Naive thymus-derived CD4-positive, alpha-beta T cell (primary cell): ENCODE measurements around the gene FAM83G. TPM values are rescaled to one million over a fixed set of nuclear protein-coding genes. Genes with fewer than 3 reads are reported as not detected.
"Not testable (repeated sequence)": the region's sequence is repeated elsewhere in the genome, so short reads cannot be mapped to it uniquely, and the experiment has no call there.

Source experiments
- ATAC-seq: fragments of 150-1000 bp; cut with Tn5 transposase; 2 replicates; pipeline ENCODE4 v1.10.0; 2021; ENCODE audit warnings: mild to moderate bottlenecking, moderate library complexity
- CTCF ChIA-PET: fragments of 350-600 bp; sonication (Branson Sonifier 250); formaldehyde crosslinking; loops from one replicate; lab custom pipeline; 2021; ENCODE audit warnings: antibody characterized with exemption; lab: Charles Lee
- POLR2A ChIA-PET: fragments of 350-600 bp; sonication (Branson Sonifier 250); formaldehyde crosslinking; loops from one replicate; lab custom pipeline; 2021; ENCODE audit warnings: antibody characterized with exemption, inconsistent platforms; lab: Charles Lee
- DNase-seq, 9 donors: peaks; one replicate each; pipeline versions ENCODE4 v3.0.0 to v3.0.0-alpha.2; 2020 to 2022; ENCODE audit warnings: mixed read lengths in 1 of 9
- H3K27ac ChIP-seq: one replicate; pipeline ENCODE4 v1.7.0; 2013; ENCODE audit warnings: mild to moderate bottlenecking, low read depth, low read length, moderate library complexity
- H3K27me3 ChIP-seq, 2 donors: one replicate each; pipeline ENCODE4 v1.7.0; 2013; ENCODE audit warnings: low read length in 2 of 2, mild to moderate bottlenecking in 2 of 2, moderate library complexity in 2 of 2; ENCODE audit not compliant: control insufficient read depth in 2 of 2, insufficient read depth in 2 of 2
- H3K36me3 ChIP-seq, 3 experiments: 1 replicate in 2 of 3; 2 replicates in 1 of 3; pipeline ENCODE4 v1.7.0; 2013; ENCODE audit warnings: low read length in 3 of 3, mild to moderate bottlenecking in 3 of 3, moderate library complexity in 1 of 3; ENCODE audit not compliant: insufficient read depth in 3 of 3, control insufficient read depth in 2 of 3
- H3K4me1 ChIP-seq, 2 donors: one replicate each; pipeline ENCODE4 v1.7.0; 2013; ENCODE audit warnings: low read length in 2 of 2, mild to moderate bottlenecking in 2 of 2, moderate library complexity in 1 of 2; ENCODE audit not compliant: control insufficient read depth in 2 of 2, insufficient read depth in 2 of 2
- H3K4me3 ChIP-seq: 2 replicates; pipeline ENCODE4 v1.7.0; 2013; ENCODE audit warnings: mild to moderate bottlenecking, low read length
- H3K9me3 ChIP-seq, 3 experiments: 1 replicate in 2 of 3; 2 replicates in 1 of 3; pipeline ENCODE4 v1.7.0; 2013; ENCODE audit warnings: low read length in 3 of 3; ENCODE audit not compliant: control insufficient read depth in 2 of 3
- H3K27ac Mint-ChIP-seq, 9 donors: one replicate each; pipeline ENCODE4 v1.8.0; 2020 to 2022; ENCODE audit warnings: mixed read lengths in 9 of 9, mild to moderate bottlenecking in 8 of 9, moderate library complexity in 5 of 9, inconsistent platforms in 2 of 9
- H3K27me3 Mint-ChIP-seq, 5 donors: one replicate each; pipeline ENCODE4 v1.8.0; 2021 to 2022; ENCODE audit warnings: mixed read lengths in 5 of 5, mild to moderate bottlenecking in 1 of 5
- H3K36me3 Mint-ChIP-seq, 5 donors: one replicate each; pipeline ENCODE4 v1.8.0; 2020 to 2022; ENCODE audit warnings: mixed read lengths in 5 of 5, mild to moderate bottlenecking in 3 of 5, inconsistent platforms in 1 of 5
- H3K4me1 Mint-ChIP-seq, 7 donors: one replicate each; pipeline ENCODE4 v1.8.0; 2020 to 2022; ENCODE audit warnings: mixed read lengths in 7 of 7, mild to moderate bottlenecking in 3 of 7, inconsistent platforms in 1 of 7
- H3K4me3 Mint-ChIP-seq, 10 donors: one replicate each; pipeline ENCODE4 v1.8.0; 2020 to 2022; ENCODE audit warnings: mild to moderate bottlenecking in 10 of 10, mixed read lengths in 10 of 10, moderate library complexity in 6 of 10, inconsistent platforms in 2 of 10
- H3K9me3 Mint-ChIP-seq, 11 donors: one replicate each; pipeline ENCODE4 v1.8.0; 2020 to 2022; ENCODE audit warnings: mixed read lengths in 11 of 11, mild to moderate bottlenecking in 4 of 11, inconsistent platforms in 1 of 11, moderate library complexity in 1 of 11
- intact Hi-C, 2 donors: fragments of 100-400 bp; cut with micrococcal nuclease; formaldehyde crosslinking; loops; one replicate each; pipeline ENCODE4 v1.15.1; 2023
- polyA plus RNA-seq, 2 donors: library from polyadenylated mRNA; unstranded; fragments of 300-500 nt; fragmentation: Illumina TruSeq; gene quantifications; one replicate each; pipeline ENCODE4 v1.2.3, GENCODE V29; 2021
- total RNA-seq, 6 experiments: library from RNA in 5 of 6; stranded (reverse) in 5 of 6; gene quantifications; 1 replicate in 5 of 6; 2 replicates in 1 of 6; pipeline ENCODE4 v1.2.3 and lab custom pipeline; 2021 to 2026

The FAM83G gene
- total and polyA plus RNA-seq, 7 experiments from 2014 or later, result 1.6 to 9.1 (median 4.0) TPM

DNA sequence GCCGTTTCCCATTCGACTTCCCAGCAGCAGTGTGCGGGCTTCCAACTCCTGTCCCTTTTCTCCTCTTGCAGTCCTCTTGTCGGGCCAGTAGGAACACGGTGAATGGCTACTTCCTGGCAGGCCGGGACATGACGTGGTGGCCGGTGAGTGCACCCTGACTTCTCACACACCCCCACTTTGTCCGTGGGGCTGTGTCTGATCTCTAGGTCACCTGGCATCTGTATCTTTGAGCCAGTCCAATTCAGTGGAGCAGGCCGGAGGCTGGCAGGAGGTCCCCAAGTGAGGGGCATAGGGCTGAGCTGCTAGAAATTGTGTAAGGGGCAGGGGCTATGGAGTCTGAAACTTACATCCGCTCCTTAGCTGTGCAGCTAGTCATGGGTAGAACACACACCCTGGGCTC, 46.0 kb downstream of the FAM83G start:
- CTCF ChIA-PET, result interaction anchor here (3.2 kb wide), 1 partner anchor 10 kb away, joined by 14 read pairs; no protein-coding TSS in a partner anchor
- Mint-ChIP-seq H3K27ac (peak overlapping the region in 5 of 9 donors; percentile 27 to 81 (median 42)), H3K9me3 (no peaks in the 10 kb centered on the region), H3K4me1 (peaks cover 30 to 66% (median 55%) of the 10 kb centered on the region in 7 donors), H3K36me3 (peaks cover 0 to 4% (median 0%) of the 10 kb centered on the region in 5 donors), H3K4me3 (no peak overlapping the region), H3K27me3 (no peaks in the 10 kb centered on the region)
- Histone ChIP-seq H3K4me3 (no peak overlapping the region), H3K27me3 (no peaks in the 10 kb centered on the region), H3K9me3 (no peaks in the 10 kb centered on the region), H3K36me3 (no peaks in the 10 kb centered on the region), H3K27ac (no peak overlapping the region), H3K4me1 (peaks cover 22 to 34% of the 10 kb centered on the region in 2 donors)
- POLR2A ChIA-PET, result interaction anchor here (1.2 to 1.8 kb wide), 2 partner anchors 9 to 99 kb away, joined by 3 to 5 read pairs; no protein-coding TSS in a partner anchor
- intact Hi-C loops, result no loop called here
- DNase-seq (no peak), ATAC-seq (no peak)

DNA sequence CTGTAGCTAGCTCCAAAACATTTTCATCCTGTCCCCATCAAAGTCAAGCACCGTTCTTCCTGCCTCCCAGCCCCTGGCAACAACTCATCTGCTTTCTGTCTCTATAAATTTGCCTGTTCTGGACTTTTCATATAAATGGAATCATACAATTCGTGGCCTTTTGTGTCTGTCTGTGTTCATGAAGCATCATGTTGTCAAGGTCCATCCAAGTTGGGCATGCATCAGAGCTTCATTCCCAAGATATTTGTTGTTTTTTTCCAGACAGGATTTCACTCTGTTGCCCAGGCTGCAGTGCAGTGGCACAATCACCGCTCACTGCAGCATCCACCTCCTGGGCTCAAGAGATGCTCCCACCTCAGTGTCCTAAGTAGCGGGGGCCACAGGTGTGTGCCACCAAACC, 46.7 kb downstream of the FAM83G start:
- no peaks in the 10 kb centered on the region for H3K27me3 Mint-ChIP-seq
- Histone ChIP-seq H3K27ac (no peak overlapping the region), H3K9me3 (no peaks in the 10 kb centered on the region), H3K4me1 (peaks cover 22 to 37% of the 10 kb centered on the region in 2 donors), H3K27me3 (no peaks in the 10 kb centered on the region), H3K36me3 (no peaks in the 10 kb centered on the region), H3K4me3 (no peak overlapping the region)
- ChIA-PET POLR2A (interaction anchor here (0.6 to 1.6 kb wide), 4 partner anchors 8 to 99 kb away, joined by 3 to 5 read pairs (median 3); no protein-coding TSS in a partner anchor), CTCF (interaction anchor here (1.3 kb wide), 1 partner anchor 40 kb away, joined by 3 read pairs; no protein-coding TSS in a partner anchor)
- peaks cover 31 to 72% (median 59%) of the 10 kb centered on the region in 7 donors for H3K4me1 Mint-ChIP-seq
- peak overlapping the region in 6 of 10 donors; percentile 0 to 63 (median 24) for H3K4me3 Mint-ChIP-seq
- H3K36me3 Mint-ChIP-seq, result peaks cover 0 to 4% (median 0%) of the 10 kb centered on the region in 5 donors
- ATAC-seq (no peak), DNase-seq (no peak)
- peak overlapping the region in 7 of 9 donors; percentile 30 to 89 (median 70) for H3K27ac Mint-ChIP-seq
- intact Hi-C loops, result no loop called here
- no peaks in the 10 kb centered on the region for H3K9me3 Mint-ChIP-seq

DNA sequence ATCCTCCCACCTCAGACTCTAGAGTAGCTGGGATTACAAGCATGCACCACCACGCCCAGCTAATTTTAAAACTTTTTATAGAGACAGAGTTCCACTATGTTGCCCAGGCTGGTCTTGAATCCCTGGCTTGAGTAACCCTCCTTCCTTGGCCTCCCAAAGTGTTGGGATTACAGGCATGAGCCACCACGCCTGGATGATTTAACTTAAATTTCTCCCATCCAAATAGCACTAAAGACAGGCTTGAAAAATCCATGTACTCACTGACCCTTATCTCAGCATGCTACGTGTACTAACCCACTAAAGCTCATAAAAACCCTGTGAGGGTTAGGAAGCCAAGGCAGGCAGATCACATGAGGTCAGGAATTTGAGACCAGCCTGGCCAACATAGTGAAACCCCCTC, 48.0 kb downstream of the FAM83G start:
- no peak for ATAC-seq
- H3K4me3 Mint-ChIP-seq, result peak overlapping the region in 4 of 10 donors; percentile 35 to 54 (median 49)

DNA sequence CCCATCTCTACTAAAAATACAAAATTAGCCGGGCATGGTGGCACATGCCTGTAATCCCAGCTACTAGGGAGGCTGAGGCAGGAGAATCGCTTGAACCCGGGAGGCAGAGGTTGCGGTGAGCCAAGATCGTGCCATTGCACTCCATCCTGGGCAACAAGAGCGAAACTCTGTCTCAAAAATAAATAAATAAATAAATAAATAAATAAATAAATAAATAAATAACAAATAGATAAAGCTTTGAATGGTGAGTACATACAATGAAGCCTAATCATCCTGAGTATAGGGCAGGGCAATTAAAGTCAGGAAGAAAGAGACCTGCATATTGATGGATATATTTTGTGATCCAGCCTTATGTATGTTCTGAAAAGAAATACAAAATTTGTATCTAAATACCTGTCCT, 48.5 kb downstream of the FAM83G start:
- H3K27me3 Mint-ChIP-seq, H3K36me3 ChIP-seq, H3K36me3 Mint-ChIP-seq, H3K9me3 ChIP-seq, H3K27ac ChIP-seq, H3K4me3 ChIP-seq, intact Hi-C loops, DNase-seq, ATAC-seq, H3K27me3 ChIP-seq, H3K9me3 Mint-ChIP-seq: not testable (repeated sequence)
- H3K27ac Mint-ChIP-seq, result peak overlapping the region in 6 of 9 donors; percentile 88 to 98 (median 92)
- CTCF ChIA-PET, result interaction anchor here (0.6 to 1.0 kb wide), 4 partner anchors 18 to 330 kb away, joined by 4 to 6 read pairs (median 5); no protein-coding TSS in a partner anchor
- peaks cover 29 to 75% (median 56%) of the 10 kb centered on the region in 7 donors for H3K4me1 Mint-ChIP-seq
- POLR2A ChIA-PET, result interaction anchor here (0.6 to 2.6 kb wide), 12 partner anchors 12 to 100 kb away, joined by 3 to 24 read pairs (median 4); partner anchors contain the start of gene PRPSAP2
- H3K4me1 ChIP-seq, result peaks cover 22 to 37% of the 10 kb centered on the region in 2 donors
- H3K4me3 Mint-ChIP-seq, result peak overlapping the region in 8 of 10 donors; percentile 52 to 93 (median 73)

More for the DNA sequence above, 48.0 kb downstream of the FAM83G start:
- no peaks in the 10 kb centered on the region for H3K9me3 ChIP-seq
- no peak overlapping the region for H3K4me3 ChIP-seq
- peaks cover 22 to 37% of the 10 kb centered on the region in 2 donors for H3K4me1 ChIP-seq
- Mint-ChIP-seq H3K27me3 (no peaks in the 10 kb centered on the region), H3K4me1 (peaks cover 29 to 76% (median 59%) of the 10 kb centered on the region in 7 donors), H3K9me3 (no peaks in the 10 kb centered on the region), H3K36me3 (peaks cover 0 to 4% (median 0%) of the 10 kb centered on the region in 5 donors), H3K27ac (peak overlapping the region in 6 of 9 donors; percentile 25 to 70 (median 46))
- H3K27ac ChIP-seq, result no peak overlapping the region
- intact Hi-C loops, result no loop called here
- DNase-seq, result no peak
- ChIA-PET POLR2A (interaction anchor here (1.4 to 2.6 kb wide), 5 partner anchors 12 to 101 kb away, joined by 3 to 24 read pairs (median 5); no protein-coding TSS in a partner anchor), CTCF (interaction anchor here (1.0 kb wide), 1 partner anchor 331 kb away, joined by 4 read pairs; no protein-coding TSS in a partner anchor)
- no peaks in the 10 kb centered on the region for H3K36me3 ChIP-seq
- no peaks in the 10 kb centered on the region for H3K27me3 ChIP-seq

DNA sequence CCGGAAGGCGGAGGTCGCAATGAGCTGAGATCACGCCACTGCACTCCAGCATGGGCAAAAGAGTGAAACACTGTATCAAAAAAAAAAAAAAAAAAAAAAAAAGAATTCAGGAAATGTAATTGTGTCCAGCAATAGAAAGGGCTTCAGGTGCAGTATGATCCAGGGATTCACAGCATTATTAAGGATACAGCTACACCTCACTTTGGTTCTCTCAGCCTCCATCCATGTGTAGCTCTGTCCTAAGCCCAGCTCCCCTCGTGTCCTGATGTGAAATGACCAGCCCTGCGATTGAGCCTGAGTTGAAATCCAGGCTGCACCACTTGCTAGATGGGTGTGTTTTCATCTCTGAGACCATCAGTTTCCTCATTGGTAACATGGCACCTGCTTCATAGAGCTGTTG, 49.6 kb downstream of the FAM83G start:
- peak overlapping the region; percentile 33 for H3K4me3 ChIP-seq
- no peak for ATAC-seq
- peaks cover 0 to 7% (median 0%) of the 10 kb centered on the region in 5 donors for H3K27me3 Mint-ChIP-seq

DNA sequence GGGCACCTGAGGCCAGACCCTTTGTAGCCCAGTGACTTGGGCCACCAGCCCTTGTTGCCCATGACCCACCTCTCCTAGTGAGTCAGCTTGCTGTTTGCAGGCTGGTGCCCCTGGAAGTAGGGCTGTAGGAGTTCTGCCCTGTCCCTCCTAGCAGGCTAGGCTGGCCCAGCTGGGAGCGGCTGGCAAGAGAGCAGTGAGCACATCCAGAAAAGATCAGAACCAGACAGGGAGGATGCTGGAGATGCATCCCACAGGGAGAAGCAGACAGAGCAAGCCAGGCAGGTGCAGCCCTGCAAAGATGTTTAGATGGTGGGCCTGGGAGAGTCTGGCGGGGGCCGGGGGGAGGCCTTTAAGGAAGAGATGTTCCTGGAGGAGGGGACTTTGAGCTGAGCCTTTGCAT, 50.2 kb downstream of the FAM83G start:
- Mint-ChIP-seq H3K9me3 (no peaks in the 10 kb centered on the region), H3K27ac (peak overlapping the region; percentile 51 to 93 (median 81)), H3K4me3 (peak overlapping the region; percentile 6 to 93 (median 56)), H3K36me3 (peaks cover 0 to 4% (median 0%) of the 10 kb centered on the region in 5 donors), H3K27me3 (peaks cover 0 to 8% (median 0%) of the 10 kb centered on the region in 5 donors), H3K4me1 (peaks cover 26 to 67% (median 57%) of the 10 kb centered on the region in 7 donors)
- H3K4me1 ChIP-seq, result peaks cover 16 to 34% of the 10 kb centered on the region in 2 donors
- H3K4me3 ChIP-seq, result no peak overlapping the region
- ChIA-PET CTCF (interaction anchor here (0.7 to 0.9 kb wide), 2 partner anchors 15 to 45 kb away, joined by 3 read pairs; no protein-coding TSS in a partner anchor), POLR2A (interaction anchor here (0.7 to 2.6 kb wide), 5 partner anchors 10 to 95 kb away, joined by 3 to 24 read pairs (median 6); no protein-coding TSS in a partner anchor)
- no peak overlapping the region for H3K27ac ChIP-seq
- intact Hi-C loops, result loop anchor here in 1 of 2 donors (2.0 kb wide), 2 partner anchors 22 to 34 kb away; no protein-coding TSS in a partner anchor
- H3K36me3 ChIP-seq, result no peaks in the 10 kb centered on the region
- ATAC-seq (no peak), DNase-seq (no peak)
- H3K27me3 ChIP-seq, result no peaks in the 10 kb centered on the region
- no peaks in the 10 kb centered on the region for H3K9me3 ChIP-seq

More for the DNA sequence above, 49.6 kb downstream of the FAM83G start:
- H3K36me3 Mint-ChIP-seq, result peaks cover 0 to 4% (median 0%) of the 10 kb centered on the region in 5 donors
- H3K4me3 Mint-ChIP-seq, result peak overlapping the region; percentile 52 to 93 (median 73)
- ChIA-PET CTCF (interaction anchor here (0.7 to 1.0 kb wide), 4 partner anchors 16 to 59 kb away, joined by 3 to 5 read pairs (median 4); no protein-coding TSS in a partner anchor), POLR2A (interaction anchor here (0.7 to 2.6 kb wide), 12 partner anchors 11 to 99 kb away, joined by 3 to 24 read pairs (median 4); partner anchors contain the start of gene PRPSAP2)
- peak overlapping the region; percentile 81 to 98 (median 91) for H3K27ac Mint-ChIP-seq
- peaks cover 26 to 70% (median 55%) of the 10 kb centered on the region in 7 donors for H3K4me1 Mint-ChIP-seq
- no peak for DNase-seq
- intact Hi-C loops, result loop anchor here in 1 of 2 donors (1.0 to 2.0 kb wide), 4 partner anchors 22 to 99 kb away; no protein-coding TSS in a partner anchor
- H3K36me3 ChIP-seq, result no peaks in the 10 kb centered on the region
- H3K9me3 Mint-ChIP-seq, result no peaks in the 10 kb centered on the region
- H3K9me3 ChIP-seq, result no peaks in the 10 kb centered on the region
- H3K27me3 ChIP-seq, result no peaks in the 10 kb centered on the region
- peak overlapping the region; percentile 62 for H3K27ac ChIP-seq
- peaks cover 16 to 34% of the 10 kb centered on the region in 2 donors for H3K4me1 ChIP-seq
